DND-41 (cell line): ENCODE data around the gene FAM153A.
"Not testable (repeated sequence)": the region's sequence is repeated elsewhere in the genome, so short reads cannot be mapped to it uniquely, and the experiment has no call there.

Experiments used
- ATAC-seq: fragments of 200-7000 bp; cut with Tn5 transposase; 3 replicates; pipeline ENCODE4 v1.9.1; 2021; ENCODE audit warnings: low read depth; ENCODE audit not compliant: insufficient read depth
- DNase-seq: peaks from one replicate; pipeline ENCODE4 v3.0.0-alpha.2; 2020
- H2AFZ ChIP-seq: 2 replicates; pipeline ENCODE4 v1.6.0; 2012; ENCODE audit warnings: low read depth, low read length
- H3K27ac ChIP-seq: 2 replicates; pipeline ENCODE4 v1.5.1; 2012; ENCODE audit warnings: low read length, inconsistent platforms
- H3K27me3 ChIP-seq: fragments of 200-600 bp; sonication (generic); 2 replicates; pipeline ENCODE4 v1.6.0; 2012; ENCODE audit warnings: low read length, mild to moderate bottlenecking, inconsistent platforms; ENCODE audit not compliant: insufficient read depth, poor library complexity
- H3K36me3 ChIP-seq: 2 replicates; pipeline ENCODE4 v1.5.1; 2012; ENCODE audit warnings: low read length, inconsistent platforms; ENCODE audit not compliant: insufficient read depth
- H3K4me1 ChIP-seq: 2 replicates; pipeline ENCODE4 v1.5.1; 2012; ENCODE audit warnings: mild to moderate bottlenecking, low read length; ENCODE audit not compliant: insufficient read depth
- H3K4me2 ChIP-seq: 2 replicates; pipeline ENCODE4 v1.6.0; 2012; ENCODE audit warnings: mild to moderate bottlenecking, moderate library complexity, low read length, inconsistent platforms; ENCODE audit not compliant: insufficient read depth
- H3K4me3 ChIP-seq, 2 experiments: fragments of 200-600 bp in 1 of 2; shearing (Covaris generic) in 1 of 2; 2 replicates each; pipeline ENCODE4 v1.5.1; 2012 to 2016; ENCODE audit warnings: inconsistent platforms in 2 of 2, low read length in 2 of 2, mild to moderate bottlenecking in 2 of 2, low read depth in 1 of 2, moderate library complexity in 1 of 2
- H3K79me2 ChIP-seq: 2 replicates; pipeline ENCODE4 v1.6.0; 2012; ENCODE audit warnings: low read length, inconsistent platforms; ENCODE audit not compliant: insufficient read depth
- H3K9ac ChIP-seq: 2 replicates; pipeline ENCODE4 v1.6.0; 2012; ENCODE audit warnings: low read depth, mild to moderate bottlenecking, inconsistent platforms, low read length, moderate library complexity
- H3K9me3 ChIP-seq: 2 replicates; pipeline ENCODE4 v1.5.1; 2012; ENCODE audit warnings: low read length, moderate library complexity, mild to moderate bottlenecking, inconsistent platforms; ENCODE audit not compliant: insufficient read depth, severe bottlenecking
- H4K20me1 ChIP-seq: 2 replicates; pipeline ENCODE4 v1.6.0; 2012; ENCODE audit warnings: low read length; ENCODE audit not compliant: insufficient read depth

The FAM153A gene

DNA sequence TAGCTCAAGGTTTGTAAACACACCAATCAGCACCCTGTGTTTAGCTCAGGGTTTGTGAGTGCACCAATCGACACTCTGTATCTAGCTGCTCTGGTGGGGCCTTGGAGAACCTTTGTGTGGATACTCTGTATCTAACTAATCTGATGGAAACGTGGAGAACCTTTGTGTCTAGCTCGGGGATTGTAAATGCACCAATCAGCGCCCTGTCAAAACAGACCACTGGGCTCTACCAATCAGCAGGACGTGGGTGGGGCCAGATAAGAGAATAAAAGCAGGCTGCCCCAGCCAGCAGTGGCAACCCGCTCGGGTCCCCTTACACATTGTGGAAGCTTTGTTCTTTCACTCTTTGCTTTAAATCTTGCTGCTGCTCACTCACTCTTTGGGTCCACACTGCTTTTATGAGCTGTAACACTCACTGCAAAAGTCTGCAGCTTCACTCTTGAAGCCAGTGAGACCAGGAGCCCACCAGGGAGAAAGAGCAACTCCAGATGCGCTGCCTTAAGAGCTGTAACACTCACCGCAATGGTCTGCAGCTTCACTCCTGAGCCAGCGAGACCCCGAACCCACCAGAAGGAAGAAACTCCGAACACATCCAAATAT is 93.6 kb downstream of the FAM153A start:
- DNase-seq, H2AFZ ChIP-seq, H3K4me2 ChIP-seq, H3K27me3 ChIP-seq, H4K20me1 ChIP-seq, H3K79me2 ChIP-seq, H3K27ac ChIP-seq, H3K4me1 ChIP-seq, H3K9ac ChIP-seq, H3K36me3 ChIP-seq, H3K9me3 ChIP-seq, H3K4me3 ChIP-seq, ATAC-seq: not testable (repeated sequence)

DNA sequence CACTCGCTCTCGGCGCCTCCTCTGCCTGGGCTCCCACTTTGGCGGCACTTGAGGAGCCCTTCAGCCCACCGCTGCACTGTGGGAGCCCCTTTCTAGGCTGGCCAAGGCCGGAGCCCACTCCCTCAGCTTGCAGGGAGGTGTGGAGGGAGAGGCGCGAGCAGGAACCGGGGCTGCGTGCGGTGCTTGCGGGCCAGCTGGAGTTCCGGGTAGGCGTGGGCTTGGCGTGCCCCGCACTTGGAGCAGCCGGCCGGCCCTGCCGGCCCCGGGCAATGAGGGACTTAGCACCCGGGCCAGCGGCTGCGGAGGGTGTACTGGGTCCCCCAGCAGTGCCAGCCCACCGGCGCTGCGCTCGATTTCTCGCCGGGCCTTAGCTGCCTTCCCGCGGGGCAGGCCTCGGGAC is 94.6 kb downstream of the FAM153A start:
- not testable (repeated sequence) for H3K36me3 ChIP-seq, H3K4me2 ChIP-seq, H3K27me3 ChIP-seq, DNase-seq, H3K27ac ChIP-seq, H3K79me2 ChIP-seq, H3K4me3 ChIP-seq, H3K4me1 ChIP-seq, H2AFZ ChIP-seq, H3K9me3 ChIP-seq, H3K9ac ChIP-seq, ATAC-seq, H4K20me1 ChIP-seq

DNA sequence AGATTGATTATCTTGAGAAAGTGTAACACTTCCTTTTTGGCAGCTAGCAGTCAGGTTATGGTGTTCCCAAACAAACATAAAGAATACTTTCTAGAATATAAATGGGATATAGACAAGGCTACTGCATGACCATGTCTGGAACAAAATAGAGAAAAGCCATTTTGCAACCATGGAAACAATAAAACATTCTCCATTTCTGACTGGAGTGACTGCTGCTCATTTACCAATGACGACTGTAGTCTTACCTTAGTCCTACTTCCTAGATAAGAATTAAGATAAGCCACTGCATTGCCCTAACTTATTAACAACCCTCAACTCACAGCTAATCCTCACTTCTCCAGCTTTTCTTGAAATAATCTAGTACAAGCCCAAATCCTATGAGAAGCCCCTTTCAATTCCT is 100.8 kb downstream of the FAM153A start:
- not testable (repeated sequence) for H3K4me1 ChIP-seq, H2AFZ ChIP-seq, DNase-seq, ATAC-seq, H3K36me3 ChIP-seq, H3K27ac ChIP-seq, H3K79me2 ChIP-seq, H3K9me3 ChIP-seq, H4K20me1 ChIP-seq, H3K27me3 ChIP-seq, H3K9ac ChIP-seq, H3K4me2 ChIP-seq, H3K4me3 ChIP-seq
